ENCODE data around the gene SMIM43.
A peak's percentile ranks its signal among the peaks of the same experiment; 100 is the strongest.
"Not testable (repeated sequence)": the region's sequence is repeated elsewhere in the genome, so short reads cannot be mapped to it uniquely, and the experiment has no call there.

The SMIM43 gene

GRCh38 chr4:121734571-121734970 is 30.4 kb downstream of the SMIM43 start:
- no peak for DNase-seq

- DNase-seq: no peak
Measured at GRCh38 chr4:121733942-121734341, 31.0 kb downstream of the SMIM43 start.

- not testable (repeated sequence) for DNase-seq
Measured at GRCh38 chr4:121729753-121730152, 35.2 kb downstream of the SMIM43 start.

GRCh38 chr4:121728798-121729226 is 36.2 kb downstream of the SMIM43 start:
- DNase-seq: no peak

- DNase-seq: no peak
Measured at GRCh38 chr4:121728066-121728465, 36.9 kb downstream of the SMIM43 start.

GRCh38 chr4:121726642-121727268 is 38.2 kb downstream of the SMIM43 start:
- DNase-seq: peak in 1 of 2 experiments; percentile 40

GRCh38 chr4:121724671-121725070 is 40.3 kb downstream of the SMIM43 start:
- DNase-seq: no peak

GRCh38 chr4:121721700-121722099 is 43.3 kb downstream of the SMIM43 start:
- DNase-seq: no peak

- no peak for DNase-seq
Measured at GRCh38 chr4:121720109-121720508, 44.9 kb downstream of the SMIM43 start.

GRCh38 chr4:121717680-121718237 is 47.2 kb downstream of the SMIM43 start:
- DNase-seq: no peak

- no peak for DNase-seq
Measured at GRCh38 chr4:121714548-121714947, 50.4 kb downstream of the SMIM43 start.

- no peak for DNase-seq
Measured at GRCh38 chr4:121712783-121713182, 52.2 kb downstream of the SMIM43 start.

- no peak for DNase-seq
Measured at GRCh38 chr4:121712001-121712651, 52.8 kb downstream of the SMIM43 start.

GRCh38 chr4:121711263-121712000 is 53.5 kb downstream of the SMIM43 start:
- peak in 1 of 2 experiments; percentile 57 for DNase-seq

GRCh38 chr4:121709766-121710405 is 55.1 kb downstream of the SMIM43 start:
- DNase-seq: no peak
